Activated CD4-positive, alpha-beta memory T cell treated with anti-CD3 and anti-CD28 coated beads, Interleukin-2, amount 10 ng/mL, durations not matched to agents 7 days and 5 days (primary cell): ENCODE results near the gene FN3K. TPM values are rescaled to one million over a fixed set of nuclear protein-coding genes. Genes with fewer than 3 reads are reported as not detected.
"Not testable (repeated sequence)": the region's sequence is repeated elsewhere in the genome, so short reads cannot be mapped to it uniquely, and the experiment has no call there.

Experiments used
- CTCF ChIA-PET: fragments of 350-600 bp; sonication (Branson Sonifier 250); formaldehyde crosslinking; loops from one replicate; lab custom pipeline; 2021; ENCODE audit warnings: antibody characterized with exemption, inconsistent platforms; lab: Charles Lee
- POLR2A ChIA-PET: fragments of 350-600 bp; sonication (Branson Sonifier 250); formaldehyde crosslinking; loops from one replicate; lab custom pipeline; 2021; ENCODE audit warnings: antibody characterized with exemption; lab: Charles Lee
- DNase-seq: peaks from one replicate; pipeline ENCODE4 v3.0.0-alpha.2; 2020
- H3K27ac Mint-ChIP-seq: one replicate; pipeline ENCODE4 v1.8.0; 2021; ENCODE audit warnings: mild to moderate bottlenecking, mixed read lengths
- H3K27me3 Mint-ChIP-seq: one replicate; pipeline ENCODE4 v1.8.0; 2021; ENCODE audit warnings: mixed read lengths
- H3K36me3 Mint-ChIP-seq: one replicate; pipeline ENCODE4 v1.8.0; 2021; ENCODE audit warnings: low read depth, mixed read lengths
- H3K4me1 Mint-ChIP-seq: one replicate; pipeline ENCODE4 v1.8.0; 2021; ENCODE audit warnings: mixed read lengths
- H3K4me3 Mint-ChIP-seq: one replicate; pipeline ENCODE4 v1.8.0; 2021; ENCODE audit warnings: mild to moderate bottlenecking, mixed read lengths
- H3K9me3 Mint-ChIP-seq: one replicate; pipeline ENCODE4 v1.8.0; 2021; ENCODE audit warnings: mixed read lengths
- total RNA-seq, 2 experiments: library from RNA; stranded (reverse); gene quantifications; one replicate each; pipeline ENCODE4 v1.2.3, GENCODE V29; 2021

The FN3K gene
- total RNA-seq, 2 experiments from 2014 or later: 2.4 to 3.7 TPM

GRCh38 chr17:82777778-82778375, 42.5 kb downstream of the FN3K start:
- not testable (repeated sequence) for DNase-seq

GRCh38 chr17:82779541-82779940, 44.1 kb downstream of the FN3K start:
- ChIA-PET POLR2A (no interaction called here), CTCF (interaction anchor here (0.6 to 1.6 kb wide), 3 partner anchors 86 to 299 kb away, joined by 3 to 4 read pairs (median 4); no protein-coding TSS in a partner anchor)
- Mint-ChIP-seq H3K4me3 (no peak overlapping the region), H3K27me3 (no peaks in the 10 kb centered on the region), H3K36me3 (peaks cover 21% of the 10 kb centered on the region), H3K9me3 (no peaks in the 10 kb centered on the region), H3K4me1 (peaks cover 21% of the 10 kb centered on the region), H3K27ac (no peak overlapping the region)
- no peak for DNase-seq

More at GRCh38 chr17:82777778-82778375, 42.5 kb downstream of the FN3K start:
- Mint-ChIP-seq H3K4me1 (peaks cover 18% of the 10 kb centered on the region), H3K36me3 (peaks cover 13% of the 10 kb centered on the region)
- H3K27me3 Mint-ChIP-seq, POLR2A ChIA-PET, H3K9me3 Mint-ChIP-seq, H3K4me3 Mint-ChIP-seq, H3K27ac Mint-ChIP-seq: not testable (repeated sequence)
- CTCF ChIA-PET: interaction anchor here (1.1 kb wide), 1 partner anchor 121 kb away, joined by 3 read pairs; no protein-coding TSS in a partner anchor

- Mint-ChIP-seq H3K27ac (no peak overlapping the region), H3K4me1 (peaks cover 15% of the 10 kb centered on the region), H3K27me3 (no peaks in the 10 kb centered on the region), H3K9me3 (no peaks in the 10 kb centered on the region), H3K4me3 (no peak overlapping the region), H3K36me3 (peaks cover 21% of the 10 kb centered on the region)
- ChIA-PET CTCF (interaction anchor here (0.6 to 1.6 kb wide), 4 partner anchors 85 to 299 kb away, joined by 3 to 4 read pairs (median 4); no protein-coding TSS in a partner anchor), POLR2A (no interaction called here)
- no peak for DNase-seq
Measured at GRCh38 chr17:82780195-82780594, 44.8 kb downstream of the FN3K start.

- peak overlapping the region; percentile 12 for H3K27ac Mint-ChIP-seq
- H3K27me3 Mint-ChIP-seq: no peaks in the 10 kb centered on the region
- no peak for DNase-seq
- H3K9me3 Mint-ChIP-seq: no peaks in the 10 kb centered on the region
- CTCF ChIA-PET: interaction anchor here (0.7 to 1.6 kb wide), 17 partner anchors 13 to 420 kb away, joined by 3 to 15 read pairs (median 4); no protein-coding TSS in a partner anchor
- peaks cover 21% of the 10 kb centered on the region for H3K36me3 Mint-ChIP-seq
- POLR2A ChIA-PET: interaction anchor here (1.0 kb wide), 1 partner anchor 56 kb away, joined by 3 read pairs; no protein-coding TSS in a partner anchor
- peaks cover 12% of the 10 kb centered on the region for H3K4me1 Mint-ChIP-seq
- no peak overlapping the region for H3K4me3 Mint-ChIP-seq
Measured at GRCh38 chr17:82780971-82781893, 45.8 kb downstream of the FN3K start.

GRCh38 chr17:82781894-82782274, 46.5 kb downstream of the FN3K start:
- Mint-ChIP-seq H3K27ac (peak overlapping the region; percentile 12), H3K4me3 (no peak overlapping the region), H3K36me3 (peaks cover 21% of the 10 kb centered on the region), H3K27me3 (no peaks in the 10 kb centered on the region), H3K9me3 (no peaks in the 10 kb centered on the region), H3K4me1 (peaks cover 12% of the 10 kb centered on the region)
- ChIA-PET CTCF (interaction anchor here (0.6 to 1.5 kb wide), 21 partner anchors 12 to 419 kb away, joined by 3 to 15 read pairs (median 4); partner anchors contain the start of gene FN3KRP), POLR2A (interaction anchor here (0.9 to 1.0 kb wide), 2 partner anchors 56 to 82 kb away, joined by 3 to 4 read pairs; no protein-coding TSS in a partner anchor)
- DNase-seq: peak; percentile 89

- DNase-seq: no peak
- no peaks in the 10 kb centered on the region for H3K9me3 Mint-ChIP-seq
- H3K4me1 Mint-ChIP-seq: peaks cover 12% of the 10 kb centered on the region
- peaks cover 17% of the 10 kb centered on the region for H3K36me3 Mint-ChIP-seq
- no peak overlapping the region for H3K4me3 Mint-ChIP-seq
- POLR2A ChIA-PET: interaction anchor here (0.9 kb wide), 1 partner anchor 81 kb away, joined by 4 read pairs; no protein-coding TSS in a partner anchor
- H3K27me3 Mint-ChIP-seq: no peaks in the 10 kb centered on the region
- H3K27ac Mint-ChIP-seq: no peak overlapping the region
- CTCF ChIA-PET: interaction anchor here (0.9 to 1.5 kb wide), 3 partner anchors 11 to 301 kb away, joined by 3 to 4 read pairs (median 3); no protein-coding TSS in a partner anchor
Measured at GRCh38 chr17:82782657-82783207, 47.3 kb downstream of the FN3K start.

GRCh38 chr17:82783498-82783897, 48.1 kb downstream of the FN3K start:
- Mint-ChIP-seq H3K4me1 (peaks cover 12% of the 10 kb centered on the region), H3K4me3 (no peak overlapping the region), H3K27ac (no peak overlapping the region), H3K27me3 (no peaks in the 10 kb centered on the region), H3K36me3 (peaks cover 17% of the 10 kb centered on the region), H3K9me3 (no peaks in the 10 kb centered on the region)
- CTCF ChIA-PET: no interaction called here
- POLR2A ChIA-PET: no interaction called here
- no peak for DNase-seq

GRCh38 chr17:82785581-82785980, 50.2 kb downstream of the FN3K start:
- POLR2A ChIA-PET, H3K27me3 Mint-ChIP-seq: not testable (repeated sequence)
- H3K4me1 Mint-ChIP-seq: peaks cover 12% of the 10 kb centered on the region

GRCh38 chr17:82786427-82786826, 51.0 kb downstream of the FN3K start:
- POLR2A ChIA-PET: no interaction called here
- no peaks in the 10 kb centered on the region for H3K27me3 Mint-ChIP-seq
- DNase-seq: no peak
- no peaks in the 10 kb centered on the region for H3K9me3 Mint-ChIP-seq
- CTCF ChIA-PET: no interaction called here
- H3K4me1 Mint-ChIP-seq: peaks cover 12% of the 10 kb centered on the region
- H3K36me3 Mint-ChIP-seq: peaks cover 17% of the 10 kb centered on the region
- H3K27ac Mint-ChIP-seq: no peak overlapping the region
- no peak overlapping the region for H3K4me3 Mint-ChIP-seq

More at GRCh38 chr17:82785581-82785980, 50.2 kb downstream of the FN3K start:
- H3K9me3 Mint-ChIP-seq, H3K4me3 Mint-ChIP-seq, DNase-seq, H3K27ac Mint-ChIP-seq, CTCF ChIA-PET: not testable (repeated sequence)
- peaks cover 17% of the 10 kb centered on the region for H3K36me3 Mint-ChIP-seq

- no peak overlapping the region for H3K27ac Mint-ChIP-seq
- CTCF ChIA-PET: interaction anchor here (0.6 kb wide), 1 partner anchor 12 kb away, joined by 3 read pairs; no protein-coding TSS in a partner anchor
Measured at GRCh38 chr17:82787081-82787848, 51.9 kb downstream of the FN3K start.

GRCh38 chr17:82788206-82789001, 53.0 kb downstream of the FN3K start:
- Mint-ChIP-seq H3K4me3 (no peak overlapping the region), H3K9me3 (no peaks in the 10 kb centered on the region), H3K4me1 (no peaks in the 10 kb centered on the region), H3K27ac (no peak overlapping the region), H3K36me3 (peaks cover 5% of the 10 kb centered on the region), H3K27me3 (no peaks in the 10 kb centered on the region)
- DNase-seq: no peak
- ChIA-PET CTCF (interaction anchor here (0.6 kb wide), 1 partner anchor 11 kb away, joined by 3 read pairs; no protein-coding TSS in a partner anchor), POLR2A (no interaction called here)

More at GRCh38 chr17:82787081-82787848, 51.9 kb downstream of the FN3K start:
- Mint-ChIP-seq H3K9me3 (no peaks in the 10 kb centered on the region), H3K27me3 (no peaks in the 10 kb centered on the region), H3K36me3 (peaks cover 13% of the 10 kb centered on the region), H3K4me1 (peaks cover 7% of the 10 kb centered on the region), H3K4me3 (no peak overlapping the region)
- DNase-seq: no peak
- POLR2A ChIA-PET: no interaction called here
